Right ventricle myocardium superior (tissue), 1 donor: ENCODE results near the gene FASLG. TPM values are rescaled to one million over a fixed set of nuclear protein-coding genes. Genes with fewer than 3 reads are reported as not detected.
"Not testable (repeated sequence)": the region's sequence is repeated elsewhere in the genome, so short reads cannot be mapped to it uniquely, and the experiment has no call there.

ENCODE experiments used
- ATAC-seq: fragments of 200-7000 bp; cut with Tn5 transposase; one replicate; pipeline ENCODE4 v1.9.1; 2020; ENCODE audit warnings: mild to moderate bottlenecking; ENCODE audit not compliant: poor library complexity
- DNase-seq: peaks from one replicate; pipeline ENCODE4 v3.0.0-alpha.2; 2020
- intact Hi-C: fragments of 100-400 bp; cut with DNase I; formaldehyde crosslinking; loops from one replicate; pipeline ENCODE4 v1.11.2; 2022
- long read RNA-seq: library from polyadenylated mRNA; unstranded; transcript quantifications from one replicate; pipeline ENCODE4 v2.0.0, GENCODE V29; 2021
- total RNA-seq: library from RNA; stranded (reverse); fragmentation: NEBNext Ultra II Directional; extraction: Animal tissue kit (Norgen Biotek cat#: 25700); gene quantifications from one replicate; pipeline ENCODE4 v1.2.1, GENCODE V29; 2021
- donor health status: DM: no; HTN: yes; CAD: no; lungs with severe emphysema.

The FASLG gene
- total RNA-seq, result not detected
- long read RNA-seq, partial matches to known transcripts, result 0 of 1 reads
- long read RNA-seq, other reads (novel, unspliced or antisense), result 0 of 1 reads

- DNase-seq (no peak), ATAC-seq (no peak)
- intact Hi-C loops, result no loop called here
Observed at GRCh38 chr1:172658871-172659453, at the start of gene FASLG. Gene FASLG, plus strand, starts transcription at chr1:172659103. Its CDS starts 99 bp downstream, at chr1:172659202.

- no peak for DNase-seq
- intact Hi-C loops, result loop anchor here (5.0 kb wide), 1 partner anchor 108 kb away; no protein-coding TSS in a partner anchor
- ATAC-seq, result peak; percentile 77
Observed at GRCh38 chr1:172609528-172609927, 49.4 kb upstream of the FASLG start.

GRCh38 chr1:172612478-172612877 lies 46.4 kb upstream of the FASLG start:
- ATAC-seq (no peak), DNase-seq (no peak)
- intact Hi-C loops, result no loop called here

DNA sequence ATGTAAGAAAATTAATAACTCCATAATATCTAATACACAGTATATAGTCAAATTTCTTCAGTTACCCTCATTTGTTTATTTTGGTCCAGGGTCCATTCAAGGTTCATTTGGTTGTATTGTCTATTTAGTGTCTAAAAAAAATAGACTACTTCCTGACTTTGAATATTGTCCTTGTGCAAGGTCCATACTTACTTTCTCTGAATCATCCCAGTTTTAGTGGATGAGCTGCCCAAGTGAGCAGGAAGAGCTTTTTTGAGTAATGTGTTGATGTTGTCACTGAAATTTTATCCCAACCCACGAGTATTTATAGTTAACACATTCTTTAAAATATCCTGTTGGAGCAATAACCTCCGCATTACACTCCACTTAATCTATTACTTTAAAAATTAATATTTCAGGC lies 45.6 kb upstream of the FASLG start:
- ATAC-seq (no peak), DNase-seq (no peak)
- intact Hi-C loops, result no loop called here

- intact Hi-C loops, result no loop called here
- DNase-seq, result no peak
- ATAC-seq, result no peak
Observed at GRCh38 chr1:172616195-172616594, 42.7 kb upstream of the FASLG start.

- intact Hi-C loops, result no loop called here
- ATAC-seq (no peak), DNase-seq (no peak)
Observed at GRCh38 chr1:172616636-172617035, 42.3 kb upstream of the FASLG start.

DNA sequence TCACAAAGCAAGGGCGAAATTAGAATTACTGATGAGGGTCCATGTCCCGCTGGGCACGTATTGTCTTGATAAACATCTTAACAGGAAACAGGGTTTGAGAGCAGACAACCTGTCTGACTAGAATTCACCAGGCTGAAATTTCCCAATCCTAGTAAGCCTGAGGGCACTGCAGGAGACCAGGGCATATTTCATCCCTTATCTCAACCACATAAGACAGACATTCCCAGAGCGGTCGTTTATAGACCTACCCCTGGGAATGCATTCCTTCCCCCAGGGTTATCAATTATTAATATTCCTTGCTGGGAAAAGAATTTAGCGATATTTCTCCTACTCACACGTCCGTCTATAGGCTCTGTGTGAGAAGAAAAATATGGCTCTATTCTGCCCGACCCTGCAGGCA lies 38.3 kb upstream of the FASLG start:
- ATAC-seq, intact Hi-C loops, DNase-seq: not testable (repeated sequence)

DNA sequence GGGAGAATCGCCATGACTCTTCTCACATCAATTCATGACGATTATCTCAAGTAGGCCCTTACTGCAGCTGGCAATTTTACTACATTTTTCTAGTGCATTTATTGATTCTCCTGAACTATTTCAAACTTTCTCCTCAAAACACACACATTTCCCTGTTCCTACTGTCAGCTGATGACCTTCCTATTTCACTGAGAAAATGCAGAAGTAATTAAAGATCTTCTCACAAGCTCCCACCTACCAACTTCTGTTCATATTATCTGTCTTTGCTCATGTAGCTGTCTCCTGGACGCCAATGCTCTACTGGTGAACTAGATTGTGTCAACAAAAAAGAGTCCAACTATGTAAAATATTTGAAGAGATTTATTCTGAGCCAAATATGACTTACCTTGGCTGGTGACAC lies 36.4 kb upstream of the FASLG start:
- intact Hi-C loops, result no loop called here
- ATAC-seq, result no peak
- DNase-seq, result no peak

DNA sequence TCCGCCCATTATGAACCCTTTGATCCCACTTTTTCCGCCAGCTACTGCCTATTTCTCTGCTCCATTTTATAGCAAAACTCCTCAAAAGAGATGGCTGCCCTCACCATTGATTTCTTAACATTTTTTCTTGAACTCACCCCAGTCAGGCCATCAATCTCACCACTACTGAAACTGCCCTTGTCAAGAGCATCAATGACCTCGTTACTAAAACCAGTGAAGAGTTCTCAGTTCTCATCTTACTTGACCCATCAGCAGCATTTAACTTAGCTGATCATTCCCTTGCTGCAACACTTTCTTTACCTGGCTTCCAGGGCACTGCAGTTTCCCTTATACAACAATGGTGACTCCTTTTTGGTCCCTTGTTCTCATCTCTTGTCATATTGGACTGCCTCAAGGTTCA lies 35.2 kb upstream of the FASLG start:
- DNase-seq (no peak), ATAC-seq (no peak)
- intact Hi-C loops, result no loop called here

DNA sequence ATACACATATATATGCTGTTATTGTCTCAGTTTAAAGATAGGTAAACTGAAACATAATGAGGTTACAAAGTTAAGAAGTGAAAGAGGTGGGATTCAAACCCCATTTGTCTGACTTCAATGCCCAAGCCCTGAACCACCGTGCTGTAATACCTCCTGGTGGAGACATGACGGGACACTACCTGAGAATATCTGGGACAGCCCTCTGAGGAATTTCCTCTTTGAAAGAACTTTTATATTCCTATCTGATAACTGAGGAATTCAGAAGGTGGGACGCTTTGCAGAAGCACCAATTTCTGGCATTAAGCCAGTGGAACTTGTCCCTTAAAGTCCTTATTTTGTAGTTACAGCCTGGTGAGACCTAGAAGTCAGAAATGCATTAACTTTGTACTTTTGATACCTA lies 32.1 kb upstream of the FASLG start:
- no peak for DNase-seq
- intact Hi-C loops, result no loop called here

GRCh38 chr1:172627702-172628101 lies 31.2 kb upstream of the FASLG start:
- ATAC-seq (no peak), DNase-seq (no peak)
- intact Hi-C loops, result no loop called here

More for the DNA sequence above, 32.1 kb upstream of the FASLG start:
- no peak for ATAC-seq

- intact Hi-C loops, result no loop called here
- ATAC-seq, result no peak
- DNase-seq, result no peak
Observed at GRCh38 chr1:172628401-172628800, 30.5 kb upstream of the FASLG start.

GRCh38 chr1:172629170-172629569 lies 29.7 kb upstream of the FASLG start:
- ATAC-seq (no peak), DNase-seq (no peak)
- intact Hi-C loops, result no loop called here

- DNase-seq (no peak), ATAC-seq (no peak)
- intact Hi-C loops, result no loop called here
Observed at GRCh38 chr1:172629638-172630037, 29.3 kb upstream of the FASLG start.

DNA sequence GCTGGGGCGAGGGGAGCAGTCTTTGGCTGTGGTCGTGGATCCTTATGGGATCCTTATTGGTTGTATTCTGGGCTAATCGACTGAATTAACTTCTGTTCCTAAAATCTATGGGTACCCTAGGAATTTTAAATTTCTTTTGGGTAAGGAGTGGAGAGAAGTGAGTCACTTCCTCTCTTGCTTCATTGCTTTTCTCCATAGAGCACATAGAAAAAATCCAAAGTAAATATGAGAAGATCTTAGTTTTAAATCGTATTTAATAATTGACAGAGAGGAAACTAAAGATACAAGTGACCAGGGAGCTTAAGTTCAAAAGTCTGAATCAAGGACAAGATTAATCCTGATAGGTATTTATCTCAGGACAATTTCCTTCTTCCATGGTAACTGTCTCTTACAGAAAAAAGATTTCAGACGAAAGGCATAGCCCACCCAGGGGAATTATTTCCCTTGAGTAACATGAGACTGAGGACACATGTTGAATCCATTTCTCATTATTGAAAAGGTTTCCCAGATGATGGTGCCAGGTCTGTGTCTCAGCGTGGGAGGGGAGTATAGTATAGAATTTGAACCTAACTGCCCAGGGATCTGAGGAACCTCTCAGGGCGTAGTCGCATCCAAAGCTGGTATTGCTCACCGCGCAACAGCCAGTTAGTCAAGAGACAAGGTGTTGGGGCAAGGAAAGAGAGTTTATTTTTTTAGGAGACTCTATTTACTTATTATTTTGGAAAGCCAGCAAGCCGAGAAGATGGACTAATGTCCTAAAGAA lies 28.7 kb upstream of the FASLG start:
- ATAC-seq (no peak), DNase-seq (no peak)
- intact Hi-C loops, result no loop called here

DNA sequence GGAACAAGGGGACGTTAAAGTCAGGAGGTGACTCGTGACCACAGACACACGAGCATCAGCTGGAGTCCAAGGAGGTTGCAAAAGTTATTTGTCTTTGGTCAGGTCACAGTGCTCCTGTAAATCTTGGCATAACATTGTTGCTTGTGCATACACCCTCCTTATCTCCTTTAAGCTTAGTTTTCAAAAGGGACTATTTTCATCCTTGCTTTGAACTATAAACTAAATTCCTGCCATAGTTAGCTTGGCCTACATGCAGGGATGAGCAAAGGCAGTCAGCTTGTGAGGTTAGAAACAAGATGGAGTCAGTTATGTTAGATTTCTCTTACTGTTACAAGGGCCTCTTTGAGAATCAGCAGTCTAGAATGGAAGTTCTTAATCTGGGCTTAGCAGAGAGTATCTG lies 28.0 kb upstream of the FASLG start:
- no peak for ATAC-seq
- no peak for DNase-seq
- intact Hi-C loops, result no loop called here

- intact Hi-C loops, result no loop called here
- DNase-seq, result no peak
- ATAC-seq, result no peak
Observed at GRCh38 chr1:172637522-172637921, 21.4 kb upstream of the FASLG start.

DNA sequence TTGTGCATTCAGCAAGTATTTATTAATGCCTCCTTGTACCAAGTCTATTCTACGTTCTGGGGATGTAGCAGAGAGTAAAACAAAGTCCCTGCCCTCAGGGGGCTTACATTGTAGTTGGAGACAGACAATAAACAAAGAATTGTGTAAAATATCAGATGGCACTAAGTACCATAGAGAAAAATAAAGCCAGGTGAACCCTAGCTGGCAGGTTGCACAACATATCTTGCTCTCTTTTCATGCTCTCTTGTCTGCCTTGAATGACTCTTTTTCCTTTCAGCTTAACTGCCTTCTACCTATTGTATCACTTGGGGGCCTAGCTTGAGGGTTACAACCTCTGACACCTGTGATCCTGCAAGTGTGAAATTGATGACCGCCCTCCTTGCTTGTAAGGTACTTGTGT lies 20.7 kb upstream of the FASLG start:
- DNase-seq (no peak), ATAC-seq (no peak)
- intact Hi-C loops, result no loop called here

- ATAC-seq, result peak; percentile 61
Observed at GRCh38 chr1:172638885-172639831, 19.7 kb upstream of the FASLG start.

More at GRCh38 chr1:172638885-172639831, 19.7 kb upstream of the FASLG start:
- intact Hi-C loops, result no loop called here
- no peak for DNase-seq
